Neural progenitor cell (in vitro differentiated cells): ENCODE data around the gene OR2T3.
"Not testable (repeated sequence)": the region's sequence is repeated elsewhere in the genome, so short reads cannot be mapped to it uniquely, and the experiment has no call there.

Experiments
- EZH2 ChIP-seq: fragments of 200-600 bp; sonication (generic); IDR thresholded peaks from 2 replicates; pipeline ENCODE4 v1.6.1; 2017; ENCODE audit warnings: antibody characterized with exemption, mild to moderate bottlenecking, moderate library complexity
- EZH2phosphoT487 ChIP-seq: fragments of 200-600 bp; sonication (generic); IDR thresholded peaks from 2 replicates; pipeline ENCODE4 v1.6.1; 2017; ENCODE audit warnings: antibody characterized with exemption
- TF ChIP-seq, protein P1 (sequence below): fragments of 200-600 bp; sonication (generic); IDR thresholded peaks from 2 replicates; pipeline ENCODE4 v1.5.1; 2017; ENCODE audit warnings: antibody characterized with exemption, mild to moderate bottlenecking

- TF ChIP-seq, protein P1, sequence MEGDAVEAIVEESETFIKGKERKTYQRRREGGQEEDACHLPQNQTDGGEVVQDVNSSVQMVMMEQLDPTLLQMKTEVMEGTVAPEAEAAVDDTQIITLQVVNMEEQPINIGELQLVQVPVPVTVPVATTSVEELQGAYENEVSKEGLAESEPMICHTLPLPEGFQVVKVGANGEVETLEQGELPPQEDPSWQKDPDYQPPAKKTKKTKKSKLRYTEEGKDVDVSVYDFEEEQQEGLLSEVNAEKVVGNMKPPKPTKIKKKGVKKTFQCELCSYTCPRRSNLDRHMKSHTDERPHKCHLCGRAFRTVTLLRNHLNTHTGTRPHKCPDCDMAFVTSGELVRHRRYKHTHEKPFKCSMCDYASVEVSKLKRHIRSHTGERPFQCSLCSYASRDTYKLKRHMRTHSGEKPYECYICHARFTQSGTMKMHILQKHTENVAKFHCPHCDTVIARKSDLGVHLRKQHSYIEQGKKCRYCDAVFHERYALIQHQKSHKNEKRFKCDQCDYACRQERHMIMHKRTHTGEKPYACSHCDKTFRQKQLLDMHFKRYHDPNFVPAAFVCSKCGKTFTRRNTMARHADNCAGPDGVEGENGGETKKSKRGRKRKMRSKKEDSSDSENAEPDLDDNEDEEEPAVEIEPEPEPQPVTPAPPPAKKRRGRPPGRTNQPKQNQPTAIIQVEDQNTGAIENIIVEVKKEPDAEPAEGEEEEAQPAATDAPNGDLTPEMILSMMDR, result not testable (repeated sequence)
- TF ChIP-seq EZH2, EZH2phosphoT487: not testable (repeated sequence)
Measured at GRCh38 chr1:248436303-248436702, 36.8 kb upstream of the OR2T3 start.
